IPS-15b (cell line): ENCODE data around the gene DNM1.

ENCODE experiments used
- H3K27me3 ChIP-seq: one replicate; pipeline ENCODE4 v1.6.1; 2013; ENCODE audit warnings: low read length; ENCODE audit not compliant: control insufficient read depth, insufficient read depth
- H3K36me3 ChIP-seq: one replicate; pipeline ENCODE4 v1.6.1; 2013; ENCODE audit warnings: low read length; ENCODE audit not compliant: control insufficient read depth, insufficient read depth
- H3K4me1 ChIP-seq: one replicate; pipeline ENCODE4 v1.6.1; 2013; ENCODE audit warnings: mild to moderate bottlenecking, low read length; ENCODE audit not compliant: control insufficient read depth, insufficient read depth
- H3K4me3 ChIP-seq: one replicate; pipeline ENCODE4 v1.5.1; 2013; ENCODE audit warnings: low read depth, low read length
- H3K9ac ChIP-seq: one replicate; pipeline ENCODE4 v1.6.1; 2013; ENCODE audit warnings: low read depth, mild to moderate bottlenecking, low read length
- H3K9me3 ChIP-seq: one replicate; pipeline ENCODE4 v1.6.1; 2013; ENCODE audit warnings: mild to moderate bottlenecking, low read length; ENCODE audit not compliant: control insufficient read depth, insufficient read depth

Gene DNM1

GRCh38 chr9:128253140-128253990 lies 50.2 kb downstream of the DNM1 start:
- no peak overlapping the region for H3K9ac ChIP-seq
- H3K36me3 ChIP-seq = peaks cover 20% of the 10 kb centered on the region
- H3K4me1 ChIP-seq = peaks cover 4% of the 10 kb centered on the region
- H3K27me3 ChIP-seq = no peaks in the 10 kb centered on the region
- no peaks in the 10 kb centered on the region for H3K9me3 ChIP-seq
- H3K4me3 ChIP-seq = no peak overlapping the region

- Histone ChIP-seq H3K36me3 (peaks cover 26% of the 10 kb centered on the region), H3K4me1 (peaks cover 4% of the 10 kb centered on the region)
These were observed 50.8 kb downstream of the DNM1 start for GRCh38 chr9:128253991-128254346.

DNA sequence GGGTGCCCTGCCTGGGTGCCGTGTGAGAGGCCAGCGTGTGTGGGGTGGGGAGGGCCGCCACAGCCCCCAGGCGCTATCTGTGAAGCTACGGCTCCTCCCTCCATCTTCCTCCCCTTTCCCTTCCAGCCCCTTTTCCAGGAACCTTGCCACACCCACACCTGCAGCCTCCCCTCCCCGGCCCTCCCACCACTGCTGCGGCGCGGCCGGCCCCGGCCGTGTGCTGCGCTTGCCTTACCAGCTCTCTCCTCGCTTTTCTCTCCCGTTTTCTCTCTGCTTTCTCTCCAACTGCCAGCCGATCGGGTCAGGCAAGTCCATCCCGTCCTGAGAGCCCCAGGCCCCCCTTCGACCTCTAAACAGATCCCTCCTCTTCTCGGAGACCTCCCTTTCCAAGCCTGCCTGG lies 51.2 kb downstream of the DNM1 start:
- Histone ChIP-seq H3K27me3 (no peaks in the 10 kb centered on the region), H3K9ac (no peak overlapping the region), H3K4me1 (peaks cover 4% of the 10 kb centered on the region), H3K4me3 (no peak overlapping the region), H3K9me3 (no peaks in the 10 kb centered on the region), H3K36me3 (peaks cover 29% of the 10 kb centered on the region)

More at GRCh38 chr9:128253991-128254346, 50.8 kb downstream of the DNM1 start:
- no peak overlapping the region for H3K4me3 ChIP-seq
- no peak overlapping the region for H3K9ac ChIP-seq
- H3K9me3 ChIP-seq = no peaks in the 10 kb centered on the region
- no peaks in the 10 kb centered on the region for H3K27me3 ChIP-seq

- peaks cover 33% of the 10 kb centered on the region for H3K36me3 ChIP-seq
- H3K9me3 ChIP-seq = no peaks in the 10 kb centered on the region
- H3K4me3 ChIP-seq = no peak overlapping the region
- no peaks in the 10 kb centered on the region for H3K27me3 ChIP-seq
- peaks cover 4% of the 10 kb centered on the region for H3K4me1 ChIP-seq
- H3K9ac ChIP-seq = no peak overlapping the region
These were observed 51.9 kb downstream of the DNM1 start for GRCh38 chr9:128254855-128255759.

- H3K9ac ChIP-seq = no peak overlapping the region
- no peaks in the 10 kb centered on the region for H3K27me3 ChIP-seq
- no peak overlapping the region for H3K4me3 ChIP-seq
- H3K4me1 ChIP-seq = no peaks in the 10 kb centered on the region
- peaks cover 49% of the 10 kb centered on the region for H3K36me3 ChIP-seq
- H3K9me3 ChIP-seq = no peaks in the 10 kb centered on the region
These were observed 54.1 kb downstream of the DNM1 start for GRCh38 chr9:128257086-128257825.

DNA sequence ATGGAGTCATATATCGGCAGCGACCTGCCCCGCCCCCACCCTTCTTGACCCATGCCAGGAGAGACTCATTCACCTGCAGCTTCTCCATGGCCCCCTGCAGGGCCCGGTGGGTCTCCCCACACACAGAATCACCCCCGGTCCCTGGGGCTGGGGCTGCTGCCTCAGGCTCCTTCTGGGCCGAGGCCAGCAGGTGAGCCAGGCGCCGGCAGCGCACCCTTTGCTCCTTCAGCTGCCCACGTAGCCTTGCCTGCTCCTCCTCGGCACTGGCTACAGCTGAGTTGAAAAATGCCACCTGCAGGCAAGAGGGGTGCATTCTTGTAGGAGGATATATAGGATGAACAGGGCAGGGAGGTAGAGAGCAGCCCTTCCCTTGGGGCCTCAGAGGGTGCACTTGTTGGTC lies 54.7 kb downstream of the DNM1 start:
- H3K4me1 ChIP-seq = no peaks in the 10 kb centered on the region
- H3K4me3 ChIP-seq = no peak overlapping the region
- H3K36me3 ChIP-seq = peaks cover 52% of the 10 kb centered on the region
- no peaks in the 10 kb centered on the region for H3K27me3 ChIP-seq
- H3K9me3 ChIP-seq = no peaks in the 10 kb centered on the region
- no peak overlapping the region for H3K9ac ChIP-seq

DNA sequence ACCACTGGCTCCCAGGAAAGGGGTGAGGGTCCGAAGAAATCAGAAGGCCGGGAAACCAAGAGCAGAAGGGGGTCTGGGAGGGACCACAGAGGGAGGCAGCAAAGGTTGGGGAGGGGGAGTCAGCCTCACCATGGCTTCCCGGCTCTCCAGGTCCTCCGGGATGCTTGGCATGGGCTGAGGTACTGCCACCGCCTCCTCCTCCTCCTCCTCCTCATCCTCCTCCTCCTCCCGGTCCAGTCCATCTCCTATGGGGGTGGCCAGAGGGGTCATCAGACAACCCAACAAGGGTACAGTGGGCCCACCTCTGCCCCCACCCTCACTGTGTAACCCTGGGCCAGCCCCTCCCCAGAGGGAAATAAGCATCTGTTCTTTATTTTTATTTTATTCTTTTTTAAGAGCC lies 55.1 kb downstream of the DNM1 start:
- Histone ChIP-seq H3K27me3 (no peaks in the 10 kb centered on the region), H3K9ac (no peak overlapping the region), H3K36me3 (peaks cover 50% of the 10 kb centered on the region), H3K4me3 (no peak overlapping the region), H3K4me1 (no peaks in the 10 kb centered on the region), H3K9me3 (no peaks in the 10 kb centered on the region)

DNA sequence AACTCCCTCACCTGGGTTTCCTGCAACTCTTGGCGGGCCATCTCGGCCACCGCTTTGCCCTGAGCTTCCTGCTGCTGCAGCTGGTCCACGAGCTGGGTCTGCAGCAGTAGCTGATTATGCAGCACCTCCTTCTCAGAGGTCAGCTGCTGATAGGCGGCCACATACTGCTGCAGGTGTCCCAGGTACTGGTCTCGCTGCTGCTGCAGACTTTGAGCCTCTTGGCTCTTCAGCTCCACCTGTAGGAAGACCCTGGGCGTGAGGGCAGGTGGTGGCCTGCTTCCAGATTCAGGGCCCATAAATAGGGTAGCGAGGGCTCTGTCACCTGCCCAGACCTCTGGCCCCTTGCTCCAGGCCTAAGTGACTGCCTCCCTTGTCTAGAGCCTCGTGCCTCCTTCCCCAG lies 56.0 kb downstream of the DNM1 start:
- no peaks in the 10 kb centered on the region for H3K4me1 ChIP-seq
- no peak overlapping the region for H3K4me3 ChIP-seq
- H3K9ac ChIP-seq = no peak overlapping the region
- no peaks in the 10 kb centered on the region for H3K9me3 ChIP-seq
- peaks cover 47% of the 10 kb centered on the region for H3K36me3 ChIP-seq
- no peaks in the 10 kb centered on the region for H3K27me3 ChIP-seq

GRCh38 chr9:128260340-128260739 lies 57.2 kb downstream of the DNM1 start:
- Histone ChIP-seq H3K27me3 (no peaks in the 10 kb centered on the region), H3K36me3 (peaks cover 47% of the 10 kb centered on the region), H3K4me1 (no peaks in the 10 kb centered on the region), H3K4me3 (no peak overlapping the region), H3K9me3 (no peaks in the 10 kb centered on the region), H3K9ac (no peak overlapping the region)

- Histone ChIP-seq H3K4me3 (no peak overlapping the region), H3K36me3 (peaks cover 44% of the 10 kb centered on the region), H3K9ac (no peak overlapping the region), H3K9me3 (no peaks in the 10 kb centered on the region), H3K4me1 (no peaks in the 10 kb centered on the region), H3K27me3 (no peaks in the 10 kb centered on the region)
These were observed 59.5 kb downstream of the DNM1 start for GRCh38 chr9:128262687-128263086.

GRCh38 chr9:128265348-128265847 lies 62.2 kb downstream of the DNM1 start:
- Histone ChIP-seq H3K9ac (no peak overlapping the region), H3K4me3 (no peak overlapping the region), H3K27me3 (no peaks in the 10 kb centered on the region), H3K4me1 (no peaks in the 10 kb centered on the region), H3K36me3 (peaks cover 28% of the 10 kb centered on the region), H3K9me3 (no peaks in the 10 kb centered on the region)
